Stimulated activated CD4-positive, alpha-beta T cell treated with anti-CD3 and anti-CD28 coated beads, TNF-alpha, amount 100 ng/mL, for 1 hour (primary cell): ENCODE measurements around the gene SLC44A2.

ENCODE experiments used
- DNase-seq, 3 donors: peaks; one replicate each; pipeline ENCODE4 v3.0.0-alpha.2; 2020; ENCODE audit warnings: low read depth in 3 of 3, low spot score in 1 of 3

SLC44A2 gene

DNA sequence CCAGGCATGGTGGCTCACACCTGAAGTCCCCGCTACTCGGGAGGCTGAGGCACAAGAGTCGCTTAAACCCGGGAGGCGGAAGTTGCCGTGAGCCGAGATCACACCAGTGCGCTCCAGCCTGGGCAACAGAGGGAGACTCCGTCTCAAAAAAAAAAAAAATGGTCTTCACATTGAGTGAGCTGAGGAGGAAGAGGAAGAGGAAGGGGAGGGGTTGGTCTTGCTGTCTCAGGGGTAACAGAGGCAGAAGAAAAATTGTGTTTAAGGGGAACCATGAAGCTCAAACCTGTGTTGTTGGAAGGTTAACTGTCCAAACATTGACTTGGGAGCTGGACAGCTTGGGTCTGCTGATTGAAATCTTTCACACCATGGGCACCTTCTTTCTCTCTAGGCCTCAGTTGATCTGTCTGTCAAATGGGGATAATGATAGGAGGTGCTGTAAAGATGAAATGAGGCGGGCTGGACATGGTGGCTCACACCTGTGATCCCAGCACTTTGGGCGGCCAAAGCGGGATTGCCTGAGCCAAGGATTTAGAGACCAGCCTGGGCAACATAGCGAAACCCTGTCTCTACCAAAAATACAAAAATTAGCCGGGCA lies 9.8 kb upstream of the SLC44A2 start:
- no peak for DNase-seq

DNA sequence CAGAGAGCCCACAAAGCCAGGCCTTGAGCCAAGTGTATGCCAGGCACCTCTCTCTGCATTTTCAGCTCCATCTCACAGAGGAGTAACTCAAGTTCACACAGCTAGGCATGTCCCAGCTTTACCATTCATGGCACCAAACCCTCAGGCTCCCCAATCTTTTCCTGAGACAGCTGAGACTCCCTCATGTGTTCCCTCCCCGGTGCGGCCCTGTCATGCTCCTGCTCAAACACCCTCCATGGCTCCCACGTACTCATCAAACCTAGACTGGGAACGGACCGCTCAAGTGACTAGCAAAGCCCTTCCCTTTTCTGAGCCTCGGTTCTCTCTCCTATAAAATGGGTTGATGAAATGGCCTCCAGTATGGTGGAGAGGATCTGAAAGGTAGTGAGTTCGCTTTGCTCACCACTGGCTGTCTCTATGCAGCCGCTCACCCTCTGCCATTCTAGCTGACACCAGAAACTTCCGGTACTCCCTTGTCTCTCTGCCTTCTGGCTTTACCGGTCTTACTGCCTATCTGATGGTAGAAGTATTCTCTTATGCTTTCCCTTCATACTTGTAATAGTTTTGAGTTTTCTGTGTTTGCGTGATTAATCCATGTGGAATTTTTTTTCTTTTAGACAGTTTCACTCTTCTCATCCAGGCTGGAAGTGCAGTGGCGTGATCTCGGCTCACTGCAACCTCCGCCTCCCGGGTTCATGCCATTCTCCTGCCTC lies 7.8 kb upstream of the SLC44A2 start:
- DNase-seq: no peak

DNA sequence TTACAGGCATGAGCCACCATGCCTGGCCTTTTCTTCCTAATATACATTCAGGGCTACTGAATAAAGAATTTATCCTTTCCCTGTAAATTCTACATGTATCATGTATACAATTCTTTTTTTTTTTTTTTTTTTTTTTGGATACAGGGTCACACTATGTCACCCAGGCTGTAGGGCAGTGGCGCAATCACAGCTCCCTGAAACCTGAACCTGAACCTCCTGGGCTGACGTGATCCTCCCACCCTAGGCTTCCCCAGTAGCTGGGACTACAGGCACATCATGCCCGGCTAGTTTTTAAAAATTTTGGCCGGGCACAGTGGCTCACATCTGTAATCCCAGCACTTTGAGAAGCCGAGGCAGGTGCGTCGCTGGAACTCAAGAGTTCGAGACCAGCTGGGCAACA lies 6.5 kb upstream of the SLC44A2 start:
- no peak for DNase-seq

DNA sequence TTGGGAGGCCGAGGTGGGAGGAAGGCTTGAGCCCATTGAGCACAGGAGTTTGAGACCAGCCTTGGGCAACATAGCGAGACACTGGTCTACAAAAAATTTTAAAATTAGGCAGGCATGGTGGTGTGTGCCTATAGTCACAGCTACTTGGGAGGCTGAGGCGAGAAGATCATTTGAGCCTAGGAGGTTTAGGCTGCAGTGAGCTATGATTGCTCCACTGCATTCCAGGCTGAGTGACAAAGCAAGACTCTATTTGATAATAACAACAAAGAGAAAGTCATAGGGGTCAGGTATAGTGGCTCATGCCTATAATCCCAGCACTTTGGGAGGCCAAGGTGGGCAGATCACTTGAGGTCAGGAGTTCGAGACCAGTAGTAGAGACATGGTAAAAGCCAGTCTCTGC lies 4.6 kb upstream of the SLC44A2 start:
- DNase-seq: no peak

DNA sequence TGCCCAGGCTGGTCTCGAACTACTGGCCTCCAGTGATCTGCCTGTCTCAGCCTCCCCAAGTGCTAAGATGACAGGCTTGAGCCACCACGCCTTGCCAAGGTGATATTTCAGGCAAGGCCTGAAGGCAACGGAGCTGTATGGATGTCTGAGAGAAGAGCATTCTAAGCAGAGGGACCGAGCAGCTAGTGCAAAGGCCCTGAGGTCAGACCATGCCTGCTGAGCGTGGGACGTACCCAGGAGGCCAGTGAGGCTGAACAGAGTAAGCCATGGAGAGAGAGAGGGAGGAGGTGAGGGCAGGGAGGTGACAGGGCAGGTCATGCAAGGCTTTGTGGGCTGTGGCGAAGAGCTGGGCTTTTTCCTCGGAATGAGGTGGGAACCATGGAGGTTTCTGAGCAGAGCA lies 3.4 kb upstream of the SLC44A2 start:
- no peak for DNase-seq

DNA sequence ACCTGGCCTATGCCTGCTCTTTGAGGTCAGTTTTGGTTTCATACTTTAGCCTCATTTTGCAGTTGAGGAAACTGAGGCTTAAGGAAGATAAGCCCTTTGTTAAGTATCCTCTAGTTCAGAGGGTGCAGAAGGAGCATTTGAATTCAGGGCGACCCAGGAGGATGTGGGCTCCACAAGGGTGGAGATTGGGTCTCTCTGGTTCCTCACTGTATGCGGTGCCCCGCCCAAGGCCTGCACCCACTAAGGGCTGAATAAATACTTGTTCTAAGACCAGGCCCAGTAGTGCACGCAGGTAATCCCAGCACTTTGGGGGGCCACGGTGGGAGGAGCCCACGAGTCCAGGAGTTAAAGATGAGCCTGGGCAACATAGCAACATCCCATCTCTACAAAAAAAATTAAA lies 768 bp upstream of the SLC44A2 start:
- no peak for DNase-seq

DNA sequence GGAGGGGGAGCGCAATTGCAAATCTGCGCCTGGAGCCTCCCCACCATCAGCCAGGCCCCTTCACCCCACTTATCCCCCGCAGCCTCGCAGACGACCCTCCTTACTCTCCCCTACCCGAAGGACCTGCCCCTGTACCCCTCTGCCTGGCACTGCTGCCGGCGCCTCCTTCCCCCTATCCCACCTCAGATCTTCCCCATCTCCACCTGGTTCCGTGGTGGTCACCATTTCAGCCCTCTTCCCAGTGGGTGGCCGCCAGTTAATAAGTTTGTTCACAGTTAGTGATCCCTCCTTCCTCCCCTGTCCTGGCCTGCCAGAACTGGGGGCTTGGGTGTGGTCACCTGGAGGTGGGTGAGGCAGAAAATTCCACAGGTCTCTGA lies 397 bp downstream of the SLC44A2 start:
- no peak for DNase-seq

DNA sequence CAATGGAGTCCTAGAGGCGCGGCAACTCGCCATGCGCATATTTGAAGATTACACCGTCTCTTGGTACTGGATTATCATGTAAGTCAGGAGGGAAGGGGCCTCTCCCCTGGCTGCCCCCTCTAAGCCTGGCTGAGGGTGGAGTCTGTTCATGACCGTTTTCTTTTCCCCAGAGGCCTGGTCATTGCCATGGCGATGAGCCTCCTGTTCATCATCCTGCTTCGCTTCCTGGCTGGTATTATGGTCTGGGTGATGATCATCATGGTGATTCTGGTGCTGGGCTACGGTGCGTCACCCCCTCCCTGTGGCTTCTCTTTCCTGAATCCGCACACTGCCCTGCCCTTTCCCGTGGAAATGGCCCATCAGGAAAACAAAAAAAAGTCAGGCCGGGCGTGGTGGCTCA lies 6.5 kb downstream of the SLC44A2 start:
- DNase-seq: no peak

DNA sequence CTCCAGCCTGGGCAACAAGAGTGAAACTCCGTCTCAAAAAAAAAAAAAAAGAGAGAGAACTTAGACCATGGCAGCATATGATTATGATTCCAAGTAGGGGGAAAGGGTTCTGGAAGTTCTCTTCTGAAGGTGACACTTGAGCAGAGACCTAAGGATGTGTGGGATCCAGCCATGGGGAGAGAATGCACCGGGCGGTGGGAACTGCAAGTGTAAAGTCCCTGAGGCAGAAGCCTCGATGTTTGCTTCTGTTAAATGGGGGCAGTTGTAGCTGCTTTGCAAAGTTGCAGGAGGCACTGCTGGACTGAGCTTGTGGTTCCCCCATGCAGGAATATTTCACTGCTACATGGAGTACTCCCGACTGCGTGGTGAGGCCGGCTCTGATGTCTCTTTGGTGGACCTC lies 9.1 kb downstream of the SLC44A2 start:
- no peak for DNase-seq

DNA sequence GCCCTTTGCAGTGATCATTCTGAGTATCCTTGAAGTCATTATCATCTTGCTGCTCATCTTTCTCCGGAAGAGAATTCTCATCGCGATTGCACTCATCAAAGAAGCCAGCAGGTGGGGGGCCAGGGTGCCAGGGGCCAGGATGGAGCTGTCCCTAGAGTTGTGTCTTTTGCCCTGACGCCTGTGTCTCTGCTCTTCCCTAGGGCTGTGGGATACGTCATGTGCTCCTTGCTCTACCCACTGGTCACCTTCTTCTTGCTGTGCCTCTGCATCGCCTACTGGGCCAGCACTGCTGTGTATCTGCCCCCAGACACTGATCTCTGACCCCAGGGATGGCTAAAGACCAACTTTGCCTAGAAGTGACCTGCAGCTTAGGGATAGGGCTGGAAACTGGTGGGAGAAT lies 9.6 kb downstream of the SLC44A2 start:
- no peak for DNase-seq

DNA sequence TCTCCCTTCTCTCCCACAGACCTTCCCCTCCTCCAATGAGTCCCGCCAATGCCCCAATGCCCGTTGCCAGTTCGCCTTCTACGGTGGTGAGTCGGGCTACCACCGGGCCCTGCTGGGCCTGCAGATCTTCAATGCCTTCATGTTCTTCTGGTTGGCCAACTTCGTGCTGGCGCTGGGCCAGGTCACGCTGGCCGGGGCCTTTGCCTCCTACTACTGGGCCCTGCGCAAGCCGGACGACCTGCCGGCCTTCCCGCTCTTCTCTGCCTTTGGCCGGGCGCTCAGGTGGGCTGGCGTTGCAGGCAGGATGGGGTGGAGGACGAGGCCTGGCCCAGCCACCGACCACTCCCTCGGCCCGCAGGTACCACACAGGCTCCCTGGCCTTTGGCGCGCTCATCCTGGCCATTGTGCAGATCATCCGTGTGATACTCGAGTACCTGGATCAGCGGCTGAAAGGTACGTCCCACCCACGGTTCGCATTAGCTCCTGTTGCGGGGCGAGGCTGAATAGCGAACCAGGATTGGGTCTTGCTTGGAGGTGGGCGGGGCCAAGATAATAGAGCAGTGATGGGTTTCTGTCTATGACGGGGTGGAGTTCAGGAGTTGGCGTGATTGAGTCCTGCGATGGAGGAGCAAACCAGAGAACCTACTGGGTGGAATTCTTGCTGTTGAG lies 11.1 kb downstream of the SLC44A2 start:
- DNase-seq: no peak

DNA sequence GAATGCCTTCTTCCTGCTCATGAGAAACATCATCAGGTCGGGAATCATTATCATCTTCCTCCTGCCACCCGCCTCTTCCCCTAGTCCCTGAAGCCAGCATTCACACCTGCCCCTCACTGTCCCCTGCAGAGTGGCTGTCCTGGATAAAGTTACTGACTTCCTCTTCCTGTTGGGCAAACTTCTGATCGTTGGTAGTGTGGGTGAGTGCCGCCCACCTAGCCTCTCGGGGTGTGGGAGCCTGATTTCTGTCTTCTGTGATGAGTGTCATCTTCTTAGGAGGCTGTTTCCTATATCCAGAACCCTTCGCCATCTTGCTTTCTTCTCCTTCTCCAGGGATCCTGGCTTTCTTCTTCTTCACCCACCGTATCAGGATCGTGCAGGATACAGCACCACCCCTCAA lies 12.5 kb downstream of the SLC44A2 start:
- no peak for DNase-seq

DNA sequence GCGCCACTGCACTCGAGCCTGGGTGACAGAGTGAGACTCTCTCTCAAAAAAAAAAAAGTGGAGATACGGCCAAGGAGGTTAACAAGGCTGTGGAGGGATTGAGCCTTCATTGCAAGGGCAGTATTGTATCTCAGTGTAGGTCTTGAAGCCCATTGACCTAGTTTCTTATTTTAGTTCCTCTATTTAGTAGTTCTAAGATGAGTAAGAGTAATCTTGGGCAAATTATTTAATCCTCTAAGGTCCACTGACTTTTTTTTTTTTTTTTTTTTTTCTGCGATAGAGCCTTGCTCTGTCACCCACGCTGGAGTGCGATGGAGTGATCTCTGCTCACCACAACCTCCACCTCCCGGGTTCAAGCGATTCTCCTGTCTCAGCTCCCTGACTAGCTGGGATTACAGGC lies 14.5 kb downstream of the SLC44A2 start:
- DNase-seq: no peak

DNA sequence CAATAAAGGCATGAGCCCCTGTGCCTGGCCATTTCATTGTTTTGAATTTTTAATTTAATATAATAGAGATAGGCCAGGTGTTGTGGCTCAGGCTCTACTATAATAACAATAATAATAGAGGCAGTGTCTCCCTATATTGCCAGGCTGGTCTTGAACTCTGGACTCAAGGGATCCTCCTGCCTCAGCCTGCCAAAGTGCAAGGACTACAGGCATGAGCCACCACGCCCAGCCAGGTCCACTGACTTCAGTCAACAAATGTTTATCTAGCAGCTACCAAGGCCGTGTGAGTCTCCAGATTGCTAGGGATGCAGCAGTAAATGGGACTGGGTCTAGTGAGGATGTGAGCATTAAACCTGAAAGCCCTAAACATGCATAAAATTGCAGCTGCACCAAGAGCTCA lies 15.0 kb downstream of the SLC44A2 start:
- DNase-seq: no peak

DNA sequence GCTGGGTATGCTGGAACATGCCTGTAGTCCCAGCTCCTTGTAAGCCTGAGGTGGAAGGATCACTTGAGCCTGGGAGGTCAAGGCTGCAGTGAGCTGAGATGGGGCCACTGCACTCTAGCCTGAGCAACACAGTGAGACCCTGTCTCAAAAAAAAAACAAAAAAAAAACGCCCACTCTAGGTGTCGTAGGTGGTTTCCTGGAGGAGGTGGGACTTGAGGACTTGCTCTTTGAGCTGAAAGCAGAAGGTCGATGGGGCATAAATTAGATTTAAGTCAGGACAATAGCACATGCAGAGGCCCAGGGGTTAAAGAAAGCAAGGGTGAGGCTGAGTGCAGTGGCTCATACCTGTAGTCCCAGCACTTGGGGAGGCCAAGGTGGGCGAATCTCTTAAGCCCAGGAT lies 15.9 kb downstream of the SLC44A2 start:
- DNase-seq: no peak

DNA sequence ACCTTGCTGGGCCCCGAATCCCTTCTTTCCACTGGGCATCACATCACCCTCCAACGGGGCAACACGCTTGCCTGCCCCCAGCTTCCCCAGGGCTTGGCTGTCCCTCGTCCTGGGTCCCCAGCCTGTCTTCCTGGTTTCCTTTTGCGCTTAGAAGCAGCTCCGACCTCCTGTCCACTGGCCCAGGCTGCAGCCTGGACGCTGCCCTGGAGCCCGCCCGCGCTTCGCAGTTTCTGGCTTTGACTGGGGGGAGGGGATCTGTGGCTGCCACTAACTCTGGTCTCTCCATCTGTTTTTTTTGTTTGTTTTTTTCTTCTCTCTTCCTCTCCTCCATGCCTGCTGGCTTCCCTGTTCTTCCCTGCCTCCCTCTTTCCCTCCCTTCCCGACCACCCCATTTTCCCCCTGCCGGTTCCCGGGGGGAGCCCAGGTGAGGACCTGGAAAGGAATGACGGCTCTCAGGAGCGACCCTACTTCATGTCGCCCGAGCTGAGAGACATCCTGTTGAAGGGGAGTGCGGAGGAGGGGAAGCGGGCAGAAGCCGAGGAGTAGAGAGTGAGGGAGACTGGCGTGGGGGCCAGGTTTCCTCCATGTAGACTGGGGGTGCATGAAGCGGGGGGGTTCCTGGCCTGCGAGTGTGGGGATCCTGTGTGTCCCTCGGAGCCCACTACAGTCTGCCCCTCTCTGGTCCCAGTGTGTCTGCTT lies 17.3 kb downstream of the SLC44A2 start:
- no peak for DNase-seq

DNA sequence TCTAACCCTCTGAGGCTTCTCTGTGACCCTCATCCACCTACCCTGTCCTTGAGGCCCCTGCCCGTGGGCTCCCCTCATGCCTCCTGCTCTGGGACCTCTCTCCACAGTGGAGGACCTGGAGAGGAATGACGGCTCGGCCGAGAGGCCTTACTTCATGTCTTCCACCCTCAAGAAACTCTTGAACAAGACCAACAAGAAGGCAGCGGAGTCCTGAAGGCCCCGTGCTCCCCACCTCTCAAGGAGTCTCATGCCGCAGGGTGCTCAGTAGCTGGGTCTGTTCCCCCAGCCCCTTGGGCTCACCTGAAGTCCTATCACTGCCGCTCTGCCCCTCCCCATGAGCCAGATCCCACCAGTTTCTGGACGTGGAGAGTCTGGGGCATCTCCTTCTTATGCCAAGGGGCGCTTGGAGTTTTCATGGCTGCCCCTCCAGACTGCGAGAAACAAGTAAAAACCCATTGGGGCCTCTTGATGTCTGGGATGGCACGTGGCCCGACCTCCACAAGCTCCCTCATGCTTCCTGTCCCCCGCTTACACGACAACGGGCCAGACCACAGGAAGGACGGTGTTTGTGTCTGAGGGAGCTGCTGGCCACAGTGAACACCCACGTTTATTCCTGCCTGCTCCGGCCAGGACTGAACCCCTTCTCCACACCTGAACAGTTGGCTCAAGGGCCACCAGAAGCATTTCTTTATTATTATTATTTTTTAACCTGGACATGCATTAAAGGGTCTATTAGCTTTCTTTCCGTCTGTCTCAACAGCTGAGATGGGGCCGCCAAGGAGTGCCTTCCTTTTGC lies 18.0 kb downstream of the SLC44A2 start:
- no peak for DNase-seq

DNA sequence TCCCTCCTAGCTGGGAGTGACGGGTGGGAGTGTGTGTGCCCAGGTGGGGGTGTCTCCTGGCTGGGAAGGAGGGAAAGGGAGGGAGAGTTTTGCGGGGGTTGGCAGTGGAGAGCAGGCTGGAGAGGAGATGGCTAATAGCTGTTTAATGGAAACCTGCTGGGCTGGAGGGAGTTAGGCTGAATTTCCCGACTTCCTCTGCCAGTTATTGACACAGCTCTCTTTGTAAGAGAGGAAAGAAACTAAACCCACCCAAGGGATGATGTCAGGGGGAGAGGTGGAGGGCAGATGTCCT lies 18.6 kb downstream of the SLC44A2 start:
- no peak for DNase-seq

DNA sequence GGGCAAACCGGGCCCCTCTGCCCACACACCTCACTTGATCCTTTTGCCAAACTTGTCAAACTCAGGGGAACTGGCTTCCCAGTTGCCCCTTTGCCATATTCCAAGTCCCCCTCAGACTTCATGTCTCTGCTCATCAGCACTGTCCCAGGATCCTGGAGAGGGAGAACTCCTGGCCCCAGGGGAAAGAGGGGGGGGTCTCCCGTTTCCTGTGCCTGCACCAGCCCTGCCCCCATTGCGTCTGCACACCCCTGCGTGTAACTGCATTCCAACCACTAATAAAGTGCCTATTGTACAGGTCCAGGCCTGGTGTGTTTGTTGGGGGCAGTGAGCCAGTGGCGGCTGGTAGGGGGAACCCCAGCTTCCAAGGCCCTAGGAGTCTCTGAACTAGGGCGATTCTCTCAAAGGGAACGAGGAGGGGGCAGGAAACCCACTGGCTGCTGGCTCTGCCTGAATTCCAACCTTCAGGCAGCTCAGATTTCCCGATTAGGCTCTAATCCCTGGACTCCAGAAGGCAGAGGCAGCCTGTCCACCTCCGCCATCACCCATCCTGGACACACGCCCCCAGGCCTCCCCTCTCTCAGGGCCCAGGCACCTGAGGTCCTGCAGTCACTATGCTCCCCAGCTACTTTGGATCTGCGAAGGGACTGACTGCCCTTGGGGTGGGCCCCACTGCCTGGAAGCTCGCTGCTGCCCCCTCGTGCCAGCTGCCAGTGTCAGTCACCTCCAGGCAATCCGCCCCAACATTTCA lies 19.1 kb downstream of the SLC44A2 start:
- peak; percentile 70 to 81 (median 75) for DNase-seq

DNA sequence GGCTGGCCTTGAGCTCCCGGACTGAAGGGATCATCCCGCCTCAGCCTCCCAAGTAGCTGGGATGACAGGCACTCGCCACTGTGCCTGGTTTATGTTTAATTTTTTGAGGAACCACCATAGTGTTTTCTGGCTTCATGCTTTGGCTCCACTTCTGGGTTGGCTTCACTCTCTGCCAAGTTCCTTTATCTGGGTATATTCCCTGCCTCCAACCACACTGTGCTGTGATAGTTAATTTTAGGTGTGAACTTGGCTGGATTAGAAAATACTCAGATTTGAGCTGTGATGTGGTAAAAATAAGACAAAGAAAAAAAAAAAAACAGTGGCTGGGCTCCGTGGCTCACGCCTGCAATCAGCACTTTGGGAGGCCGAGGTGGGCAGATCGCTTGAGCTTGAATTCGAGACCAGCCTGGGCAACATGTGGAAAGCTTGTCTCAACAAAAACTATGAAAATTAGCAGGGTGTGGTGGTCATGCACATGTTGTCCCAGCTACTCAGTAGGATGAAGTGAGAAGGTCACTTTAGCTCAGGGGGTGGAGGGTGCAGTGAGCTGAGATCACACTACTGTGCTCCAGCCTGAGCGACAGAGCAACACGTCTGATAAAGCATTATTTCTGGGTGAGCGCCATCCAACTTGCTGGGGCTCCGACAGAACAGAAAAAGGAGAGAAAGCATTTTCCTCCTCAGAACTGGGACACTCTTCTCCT lies 21.3 kb downstream of the SLC44A2 start:
- no peak for DNase-seq
